HepG2 (cell line): ENCODE measurements around the gene APOM. TPM values are rescaled to one million over a fixed set of nuclear protein-coding genes. Genes with fewer than 3 reads are reported as not detected.

Source experiments
- BHLHE40 ChIP-seq: IDR thresholded peaks from 2 replicates; pipeline ENCODE4 v1.6.1; 2011; ENCODE audit warnings: low read length, improper control_type of control experiment
- IRF2 ChIP-seq: IDR thresholded peaks from 2 replicates; pipeline ENCODE4 v1.6.1; 2018; ENCODE audit warnings: missing genetic modification reagents, missing compliant biosample characterization
- NCOA5 ChIP-seq: sonication (generic); formaldehyde crosslinking; IDR thresholded peaks from 2 replicates; pipeline ENCODE4 v1.4.0; 2020; ENCODE audit warnings: missing genetic modification reagents
- PAX8 ChIP-seq: sonication (generic); formaldehyde crosslinking; IDR thresholded peaks from 2 replicates; pipeline ENCODE4 v1.8.0; 2022; ENCODE audit warnings: mild to moderate bottlenecking, missing genetic modification reagents, borderline replicate concordance
- ZNF263 ChIP-seq: sonication (generic); formaldehyde crosslinking; IDR thresholded peaks from 2 replicates; pipeline ENCODE4 v1.4.0; 2020; ENCODE audit warnings: missing genetic modification reagents
- ZNF33A ChIP-seq: sonication (generic); formaldehyde crosslinking; IDR thresholded peaks from 2 replicates; pipeline ENCODE4 v1.5.1; 2020; ENCODE audit warnings: missing genetic modification reagents, mild to moderate bottlenecking, moderate library complexity, borderline replicate concordance
- ZNF503 ChIP-seq: sonication (generic); formaldehyde crosslinking; IDR thresholded peaks from 2 replicates; pipeline ENCODE4 v1.4.0; 2020; ENCODE audit warnings: missing genetic modification reagents
- ZNF530 ChIP-seq: sonication (generic); formaldehyde crosslinking; IDR thresholded peaks from 2 replicates; pipeline ENCODE4 v1.5.0; 2020; ENCODE audit warnings: low read depth, mild to moderate bottlenecking, missing genetic modification reagents
- ZNF546 ChIP-seq: sonication (generic); formaldehyde crosslinking; conservative IDR thresholded peaks from 2 replicates; pipeline ENCODE4 v1.8.1; 2023; ENCODE audit warnings: mild to moderate bottlenecking, missing genetic modification reagents
- ZNF572 ChIP-seq: sonication (generic); formaldehyde crosslinking; IDR thresholded peaks from 2 replicates; pipeline ENCODE4 v1.5.1; 2020; ENCODE audit warnings: mild to moderate bottlenecking, missing genetic modification reagents
- ZNF660 ChIP-seq: sonication (generic); formaldehyde crosslinking; IDR thresholded peaks from 2 replicates; pipeline ENCODE4 v1.5.1; 2020; ENCODE audit warnings: mild to moderate bottlenecking, low read depth, missing genetic modification reagents, borderline replicate concordance
- ZNF790 ChIP-seq: sonication (generic); formaldehyde crosslinking; IDR thresholded peaks from 2 replicates; pipeline ENCODE4 v1.8.0; 2022; ENCODE audit warnings: missing genetic modification reagents, mild to moderate bottlenecking, borderline replicate concordance
- ZSCAN20 ChIP-seq: sonication (generic); formaldehyde crosslinking; IDR thresholded peaks from 2 replicates; pipeline ENCODE4 v1.4.0; 2020; ENCODE audit warnings: missing genetic modification reagents, mild to moderate bottlenecking, borderline replicate concordance
- ZSCAN31 ChIP-seq: sonication (generic); formaldehyde crosslinking; IDR thresholded peaks from 2 replicates; pipeline ENCODE4 v1.5.0; 2020; ENCODE audit warnings: low read depth, mild to moderate bottlenecking, missing genetic modification reagents
- polyA plus RNA-seq, 8 experiments: library from polyadenylated mRNA; depleted of rRNA in 3 of 8; stranded (reverse) in 7 of 8; unstranded in 1 of 8; fragments of >200 nt; fragmentation: Illumina TruSeq in 4 of 8; extraction: Trizol in 4 of 8; gene quantifications; 2 replicates each; pipeline versions ENCODE4 v1.2.1 to v1.2.3, GENCODE V29; 2011 to 2016; ENCODE audit warnings: low read depth in 4 of 8, missing spikeins in 1 of 8, mixed read lengths in 1 of 8; ENCODE audit not compliant: insufficient read depth in 1 of 8
- total RNA-seq, 5 experiments: library from RNA; depleted of rRNA; stranded (reverse); fragments of >200 nt; fragmentation: Illumina TruSeq; extraction: Trizol; gene quantifications; 2 replicates each; pipeline ENCODE4 v1.2.3, GENCODE V29; 2016; ENCODE audit warnings: low read depth in 1 of 5
- TF ChIP-seq, protein P1 (sequence below): sonication (generic); formaldehyde crosslinking; IDR thresholded peaks from 2 replicates; pipeline ENCODE4 v1.5.0; 2020; ENCODE audit warnings: mild to moderate bottlenecking, missing genetic modification reagents, borderline replicate concordance
- TF ChIP-seq, protein P2 (sequence below): IDR thresholded peaks from 2 replicates; pipeline ENCODE4 v1.6.1; 2016; ENCODE audit warnings: missing biosample characterization, missing genetic modification reagents, low read depth
- TF ChIP-seq, protein P3 (sequence below): sonication (generic); formaldehyde crosslinking; IDR thresholded peaks from 2 replicates; pipeline ENCODE4 v1.4.0; 2020; ENCODE audit warnings: mild to moderate bottlenecking, missing genetic modification reagents

APOM gene
- total and polyA plus RNA-seq, 2 of the 13 experiments (the other 11 are each of a cell fraction or from before 2014, with no cell fraction given), result 98.2 to 1,140 TPM

DNA sequence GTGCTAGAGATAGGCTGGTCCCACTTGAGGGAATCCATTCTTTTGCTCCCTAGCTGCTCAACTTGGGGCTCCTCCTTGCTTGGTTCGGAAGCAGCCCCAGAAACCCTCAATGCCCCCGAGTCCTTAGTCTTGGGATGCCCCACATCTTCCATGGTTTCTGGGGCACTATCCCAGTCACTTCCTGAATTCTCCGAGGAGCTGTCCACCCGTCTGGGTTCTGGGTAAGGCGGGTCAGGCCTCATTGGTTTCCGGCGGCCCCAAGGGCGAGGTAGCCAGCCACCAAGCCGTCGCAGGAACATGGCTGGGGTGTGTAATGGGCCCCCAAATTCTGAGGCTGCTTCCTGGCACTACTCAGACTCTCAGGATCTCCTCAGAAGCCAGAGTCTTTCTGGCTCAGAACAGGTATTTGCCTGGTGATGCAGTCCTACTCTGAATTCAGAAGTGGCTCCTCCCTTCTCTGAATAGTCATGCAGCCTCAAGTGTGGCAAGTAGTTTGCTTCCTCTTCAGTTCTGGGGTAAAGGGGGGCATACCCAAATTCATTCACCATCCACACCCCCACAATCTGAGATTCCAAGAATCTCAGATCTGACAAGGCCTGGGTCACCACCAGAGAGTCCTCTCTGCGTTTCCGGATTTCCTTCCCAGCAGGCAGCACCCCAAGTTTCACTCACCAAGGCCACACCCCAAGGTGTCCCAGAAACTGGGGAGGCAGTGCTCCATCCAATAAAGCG, 4.1 kb downstream of the APOM start (continued):
- TF ChIP-seq, protein P1, sequence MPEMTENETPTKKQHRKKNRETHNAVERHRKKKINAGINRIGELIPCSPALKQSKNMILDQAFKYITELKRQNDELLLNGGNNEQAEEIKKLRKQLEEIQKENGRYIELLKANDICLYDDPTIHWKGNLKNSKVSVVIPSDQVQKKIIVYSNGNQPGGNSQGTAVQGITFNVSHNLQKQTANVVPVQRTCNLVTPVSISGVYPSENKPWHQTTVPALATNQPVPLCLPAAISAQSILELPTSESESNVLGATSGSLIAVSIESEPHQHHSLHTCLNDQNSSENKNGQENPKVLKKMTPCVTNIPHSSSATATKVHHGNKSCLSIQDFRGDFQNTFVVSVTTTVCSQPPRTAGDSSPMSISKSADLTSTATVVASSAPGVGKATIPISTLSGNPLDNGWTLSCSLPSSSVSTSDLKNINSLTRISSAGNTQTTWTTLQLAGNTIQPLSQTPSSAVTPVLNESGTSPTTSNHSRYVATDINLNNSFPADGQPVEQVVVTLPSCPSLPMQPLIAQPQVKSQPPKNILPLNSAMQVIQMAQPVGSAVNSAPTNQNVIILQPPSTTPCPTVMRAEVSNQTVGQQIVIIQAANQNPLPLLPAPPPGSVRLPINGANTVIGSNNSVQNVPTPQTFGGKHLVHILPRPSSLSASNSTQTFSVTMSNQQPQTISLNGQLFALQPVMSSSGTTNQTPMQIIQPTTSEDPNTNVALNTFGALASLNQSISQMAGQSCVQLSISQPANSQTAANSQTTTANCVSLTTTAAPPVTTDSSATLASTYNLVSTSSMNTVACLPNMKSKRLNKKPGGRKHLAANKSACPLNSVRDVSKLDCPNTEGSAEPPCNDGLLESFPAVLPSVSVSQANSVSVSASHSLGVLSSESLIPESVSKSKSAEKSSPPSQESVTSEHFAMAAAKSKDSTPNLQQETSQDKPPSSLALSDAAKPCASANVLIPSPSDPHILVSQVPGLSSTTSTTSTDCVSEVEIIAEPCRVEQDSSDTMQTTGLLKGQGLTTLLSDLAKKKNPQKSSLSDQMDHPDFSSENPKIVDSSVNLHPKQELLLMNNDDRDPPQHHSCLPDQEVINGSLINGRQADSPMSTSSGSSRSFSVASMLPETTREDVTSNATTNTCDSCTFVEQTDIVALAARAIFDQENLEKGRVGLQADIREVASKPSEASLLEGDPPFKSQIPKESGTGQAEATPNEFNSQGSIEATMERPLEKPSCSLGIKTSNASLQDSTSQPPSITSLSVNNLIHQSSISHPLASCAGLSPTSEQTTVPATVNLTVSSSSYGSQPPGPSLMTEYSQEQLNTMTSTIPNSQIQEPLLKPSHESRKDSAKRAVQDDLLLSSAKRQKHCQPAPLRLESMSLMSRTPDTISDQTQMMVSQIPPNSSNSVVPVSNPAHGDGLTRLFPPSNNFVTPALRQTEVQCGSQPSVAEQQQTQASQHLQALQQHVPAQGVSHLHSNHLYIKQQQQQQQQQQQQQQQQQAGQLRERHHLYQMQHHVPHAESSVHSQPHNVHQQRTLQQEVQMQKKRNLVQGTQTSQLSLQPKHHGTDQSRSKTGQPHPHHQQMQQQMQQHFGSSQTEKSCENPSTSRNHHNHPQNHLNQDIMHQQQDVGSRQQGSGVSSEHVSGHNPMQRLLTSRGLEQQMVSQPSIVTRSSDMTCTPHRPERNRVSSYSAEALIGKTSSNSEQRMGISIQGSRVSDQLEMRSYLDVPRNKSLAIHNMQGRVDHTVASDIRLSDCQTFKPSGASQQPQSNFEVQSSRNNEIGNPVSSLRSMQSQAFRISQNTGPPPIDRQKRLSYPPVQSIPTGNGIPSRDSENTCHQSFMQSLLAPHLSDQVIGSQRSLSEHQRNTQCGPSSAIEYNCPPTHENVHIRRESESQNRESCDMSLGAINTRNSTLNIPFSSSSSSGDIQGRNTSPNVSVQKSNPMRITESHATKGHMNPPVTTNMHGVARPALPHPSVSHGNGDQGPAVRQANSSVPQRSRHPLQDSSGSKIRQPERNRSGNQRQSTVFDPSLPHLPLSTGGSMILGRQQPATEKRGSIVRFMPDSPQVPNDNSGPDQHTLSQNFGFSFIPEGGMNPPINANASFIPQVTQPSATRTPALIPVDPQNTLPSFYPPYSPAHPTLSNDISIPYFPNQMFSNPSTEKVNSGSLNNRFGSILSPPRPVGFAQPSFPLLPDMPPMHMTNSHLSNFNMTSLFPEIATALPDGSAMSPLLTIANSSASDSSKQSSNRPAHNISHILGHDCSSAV (CRISPR knock-in tag), result no peak
- TF ChIP-seq PAX8 (CRISPR knock-in tag) (no peak), ZNF572 (CRISPR knock-in tag) (no peak), ZNF546 (peak; percentile 34; the same call in 1 of the 2 replicates), ZNF263 (no peak; the same call in 1 of the 2 replicates), ZSCAN20 (no peak), ZNF503 (CRISPR knock-in tag) (no peak), ZNF790 (no peak), ZSCAN31 (CRISPR knock-in tag) (no peak; the same call in 1 of the 2 replicates), IRF2 (no peak), ZNF530 (CRISPR knock-in tag) (peak; percentile 20; the same call in 1 of the 2 replicates), BHLHE40 (no peak), ZNF33A (CRISPR knock-in tag) (no peak), NCOA5 (CRISPR knock-in tag) (no peak), ZNF660 (CRISPR knock-in tag) (no peak)
- TF ChIP-seq, protein P2, sequence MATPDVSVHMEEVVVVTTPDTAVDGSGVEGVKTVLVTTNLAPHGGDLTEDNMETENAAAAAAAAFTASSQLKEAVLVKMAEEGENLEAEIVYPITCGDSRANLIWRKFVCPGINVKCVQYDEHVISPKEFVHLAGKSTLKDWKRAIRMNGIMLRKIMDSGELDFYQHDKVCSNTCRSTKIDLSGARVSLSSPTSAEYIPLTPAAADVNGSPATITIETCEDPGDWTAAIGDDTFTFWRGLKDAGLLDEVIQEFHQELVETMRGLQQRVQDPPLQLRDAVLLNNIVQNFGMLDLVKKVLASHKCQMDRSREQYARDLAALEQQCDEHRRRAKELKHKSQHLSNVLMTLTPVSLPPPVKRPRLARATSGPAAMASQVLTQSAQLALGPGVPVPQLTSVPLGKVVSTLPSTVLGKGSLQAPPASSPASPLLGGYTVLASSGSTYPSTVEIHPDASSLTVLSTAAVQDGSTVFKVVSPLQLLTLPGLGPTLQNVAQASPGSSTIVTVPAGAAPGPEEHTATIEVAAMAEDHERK (CRISPR knock-in tag), result no peak
- TF ChIP-seq, protein P3, sequence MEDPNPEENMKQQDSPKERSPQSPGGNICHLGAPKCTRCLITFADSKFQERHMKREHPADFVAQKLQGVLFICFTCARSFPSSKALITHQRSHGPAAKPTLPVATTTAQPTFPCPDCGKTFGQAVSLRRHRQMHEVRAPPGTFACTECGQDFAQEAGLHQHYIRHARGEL (CRISPR knock-in tag), result peak; percentile 26; the same call in 1 of the 2 replicates
